PC-3 (cell line): ENCODE measurements around the gene TCF7L1.

ENCODE experiments used
- EZH2 ChIP-seq: fragments of 300-600 bp; sonication (generic); IDR thresholded peaks from one replicate; pipeline ENCODE4 v1.6.1; 2017; ENCODE audit warnings: antibody characterized with exemption, mild to moderate bottlenecking, low read length; ENCODE audit not compliant: unreplicated experiment
- EZH2phosphoT487 ChIP-seq: fragments of 300-600 bp; sonication (generic); IDR thresholded peaks from 2 replicates; pipeline ENCODE4 v1.6.1; 2018; ENCODE audit warnings: mild to moderate bottlenecking, antibody characterized with exemption, low read length, borderline replicate concordance
- TF ChIP-seq, protein P1 (sequence below): fragments of 300-600 bp; sonication (generic); conservative IDR thresholded peaks from 2 replicates; pipeline ENCODE4 v1.5.1; 2017; ENCODE audit warnings: antibody characterized with exemption, low read depth, mild to moderate bottlenecking, low read length

DNA sequence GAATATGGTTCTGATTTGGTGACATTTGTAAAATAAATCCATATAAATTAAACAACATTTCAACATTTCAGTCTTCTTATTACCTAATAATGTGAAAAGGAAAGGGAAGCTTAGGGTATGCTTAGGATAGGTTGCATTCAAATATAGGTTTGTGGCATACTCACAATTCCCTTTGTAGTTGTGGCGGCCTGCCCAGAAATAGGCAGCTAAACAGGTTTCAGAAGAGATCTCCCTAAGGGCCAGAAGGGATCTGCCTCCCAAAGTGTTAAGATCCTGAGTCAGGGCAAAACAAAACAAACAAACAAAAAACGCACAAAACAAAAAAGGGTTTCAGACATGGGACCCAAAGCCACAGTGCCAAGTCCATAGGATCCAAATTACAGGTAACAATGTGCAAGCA, 41.4 kb upstream of the TCF7L1 start:
- TF ChIP-seq, protein P1, sequence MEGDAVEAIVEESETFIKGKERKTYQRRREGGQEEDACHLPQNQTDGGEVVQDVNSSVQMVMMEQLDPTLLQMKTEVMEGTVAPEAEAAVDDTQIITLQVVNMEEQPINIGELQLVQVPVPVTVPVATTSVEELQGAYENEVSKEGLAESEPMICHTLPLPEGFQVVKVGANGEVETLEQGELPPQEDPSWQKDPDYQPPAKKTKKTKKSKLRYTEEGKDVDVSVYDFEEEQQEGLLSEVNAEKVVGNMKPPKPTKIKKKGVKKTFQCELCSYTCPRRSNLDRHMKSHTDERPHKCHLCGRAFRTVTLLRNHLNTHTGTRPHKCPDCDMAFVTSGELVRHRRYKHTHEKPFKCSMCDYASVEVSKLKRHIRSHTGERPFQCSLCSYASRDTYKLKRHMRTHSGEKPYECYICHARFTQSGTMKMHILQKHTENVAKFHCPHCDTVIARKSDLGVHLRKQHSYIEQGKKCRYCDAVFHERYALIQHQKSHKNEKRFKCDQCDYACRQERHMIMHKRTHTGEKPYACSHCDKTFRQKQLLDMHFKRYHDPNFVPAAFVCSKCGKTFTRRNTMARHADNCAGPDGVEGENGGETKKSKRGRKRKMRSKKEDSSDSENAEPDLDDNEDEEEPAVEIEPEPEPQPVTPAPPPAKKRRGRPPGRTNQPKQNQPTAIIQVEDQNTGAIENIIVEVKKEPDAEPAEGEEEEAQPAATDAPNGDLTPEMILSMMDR = no peak
- no peak for TF ChIP-seq EZH2
- TF ChIP-seq EZH2phosphoT487 = no peak
